Lung microvascular endothelial cell (primary cell): ENCODE results near the gene MDM1. TPM values are rescaled to one million over a fixed set of nuclear protein-coding genes. Genes with fewer than 3 reads are reported as not detected.

Experiments
- DNase-seq, 2 donors: peaks; one replicate each; pipeline versions ENCODE4 v3.0.0 to v3.0.0-alpha.2; 2010; ENCODE audit warnings: low read depth in 2 of 2
- total RNA-seq: library from RNA; depleted of rRNA; stranded (reverse); fragments of >200 nt; gene quantifications from 2 replicates; pipeline ENCODE4 v1.2.1, GENCODE V29; 2014

The MDM1 gene, protein sequence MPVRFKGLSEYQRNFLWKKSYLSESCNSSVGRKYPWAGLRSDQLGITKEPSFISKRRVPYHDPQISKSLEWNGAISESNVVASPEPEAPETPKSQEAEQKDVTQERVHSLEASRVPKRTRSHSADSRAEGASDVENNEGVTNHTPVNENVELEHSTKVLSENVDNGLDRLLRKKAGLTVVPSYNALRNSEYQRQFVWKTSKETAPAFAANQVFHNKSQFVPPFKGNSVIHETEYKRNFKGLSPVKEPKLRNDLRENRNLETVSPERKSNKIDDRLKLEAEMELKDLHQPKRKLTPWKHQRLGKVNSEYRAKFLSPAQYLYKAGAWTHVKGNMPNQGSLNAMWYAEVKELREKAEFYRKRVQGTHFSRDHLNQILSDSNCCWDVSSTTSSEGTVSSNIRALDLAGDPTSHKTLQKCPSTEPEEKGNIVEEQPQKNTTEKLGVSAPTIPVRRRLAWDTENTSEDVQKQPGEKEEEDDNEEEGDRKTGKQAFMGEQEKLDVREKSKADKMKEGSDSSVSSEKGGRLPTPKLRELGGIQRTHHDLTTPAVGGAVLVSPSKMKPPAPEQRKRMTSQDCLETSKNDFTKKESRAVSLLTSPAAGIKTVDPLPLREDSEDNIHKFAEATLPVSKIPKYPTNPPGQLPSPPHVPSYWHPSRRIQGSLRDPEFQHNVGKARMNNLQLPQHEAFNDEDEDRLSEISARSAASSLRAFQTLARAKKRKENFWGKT
- total RNA-seq: 4.4 and 5.6 TPM in 2 replicates

DNA sequence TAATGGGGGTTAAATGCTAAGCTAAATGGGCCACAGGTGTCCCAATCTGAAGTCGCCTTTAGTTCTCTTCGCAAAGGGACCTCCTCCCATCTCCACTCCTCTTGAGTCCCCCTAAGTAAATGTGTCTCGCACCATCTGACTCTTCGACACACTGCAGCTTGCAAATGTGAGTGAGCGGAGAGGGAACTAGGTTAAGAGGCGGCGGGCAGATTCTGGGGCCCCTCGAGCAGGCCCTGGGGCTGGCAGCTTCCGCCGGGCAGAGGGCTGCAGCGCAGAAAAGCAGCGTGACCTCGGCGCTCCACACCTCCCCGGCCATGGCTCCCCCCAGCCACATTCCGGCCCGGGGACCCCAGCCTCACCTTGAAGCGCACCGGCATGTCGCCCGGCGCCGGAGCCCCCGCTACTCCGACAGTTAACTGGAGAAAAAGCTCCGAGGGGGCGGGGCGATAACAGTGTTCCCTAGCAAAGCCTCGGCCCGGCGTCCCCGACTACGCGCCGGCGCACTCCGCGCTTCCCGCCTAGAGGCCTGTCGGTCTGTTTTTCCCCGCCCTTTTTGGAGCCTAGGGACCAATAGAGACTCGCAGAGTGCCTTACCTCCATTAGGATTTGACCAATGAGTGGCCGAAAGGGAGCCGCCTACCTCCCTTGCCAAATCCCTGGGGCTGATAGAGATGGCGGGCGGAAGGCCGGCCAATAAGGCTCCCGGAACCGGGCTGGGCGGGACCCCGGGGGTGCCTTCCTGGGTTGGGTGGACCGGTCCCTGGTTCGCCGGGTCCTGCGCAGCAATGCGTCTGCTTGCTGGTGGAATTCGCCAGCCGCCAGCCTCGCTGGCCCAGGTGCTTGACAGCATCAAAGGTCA lies at the start of gene MDM1:
Gene MDM1, minus strand, starts transcription at position 494 of the 859 bp plus-strand sequence. Its CDS starts 117 bp downstream, at position 377.
- peak; percentile 97 to 99 for DNase-seq

DNA sequence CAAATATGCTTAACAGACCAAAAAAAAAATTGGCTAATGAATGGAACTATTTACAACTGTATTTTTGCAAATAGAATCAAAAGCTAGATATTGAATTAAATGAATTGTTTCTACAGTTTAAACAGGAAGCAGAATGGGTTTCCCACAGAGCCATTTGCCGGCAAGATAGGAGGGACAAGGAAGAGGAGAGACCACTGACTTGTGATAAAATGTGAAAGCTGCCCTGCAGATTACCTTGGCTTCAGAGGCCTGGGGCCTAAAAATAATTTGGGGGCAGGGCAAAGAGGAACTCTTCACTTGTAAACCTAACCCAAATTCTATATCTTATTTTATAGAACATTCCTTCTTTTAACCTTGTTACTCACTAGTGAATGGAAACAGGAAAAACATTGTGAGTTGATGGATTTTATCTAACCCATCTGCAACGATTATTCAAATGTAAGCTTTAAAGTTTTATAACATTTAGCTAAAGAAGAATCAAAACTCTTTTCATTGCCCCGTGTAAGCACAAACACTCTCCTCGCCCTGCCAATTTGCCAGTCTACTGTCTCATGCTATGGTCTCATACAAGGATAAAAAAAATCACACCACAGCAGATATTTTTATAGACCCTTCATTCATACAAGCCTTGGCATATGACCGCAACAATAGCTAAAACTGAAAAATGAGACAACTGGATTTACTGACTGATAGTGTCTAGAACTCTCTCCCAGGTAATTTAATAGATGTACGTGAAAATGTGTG lies 49.5 kb upstream of the MDM1 start:
- no peak for DNase-seq

DNA sequence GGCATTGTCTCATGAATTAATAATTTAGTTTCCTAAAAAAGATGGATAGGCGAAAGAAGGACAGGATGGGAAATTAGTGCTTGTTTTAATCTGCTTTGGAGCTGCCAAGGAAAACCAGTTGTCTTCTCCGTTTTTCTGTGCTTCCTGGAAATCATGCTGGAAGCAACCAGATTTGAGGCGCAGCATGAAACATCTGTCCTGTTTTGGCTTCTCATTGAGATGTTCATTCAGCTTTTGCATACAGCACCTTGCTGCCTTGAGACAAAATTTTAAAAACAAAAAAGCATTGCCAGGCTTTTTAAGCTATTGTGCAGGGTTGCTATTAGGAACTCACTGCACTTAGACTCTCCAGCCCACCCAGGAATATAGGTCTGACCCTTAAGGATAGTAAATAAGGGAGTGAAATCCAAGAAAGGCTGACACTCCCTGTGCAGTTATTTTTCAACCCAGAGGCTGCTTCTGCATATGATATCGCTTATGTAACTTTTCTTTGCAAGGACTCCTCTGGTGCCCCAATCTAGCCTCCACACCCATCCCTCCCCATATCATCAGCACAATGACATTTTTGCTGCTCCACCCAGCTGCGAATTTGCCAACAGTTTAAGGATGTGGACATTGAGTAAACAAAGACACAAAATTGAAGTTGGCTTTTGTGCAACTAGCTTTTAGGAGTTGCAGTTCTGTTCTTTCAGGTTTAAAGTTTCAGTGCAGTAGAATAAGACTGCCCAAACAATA lies 46.9 kb upstream of the MDM1 start:
- DNase-seq: no peak

DNA sequence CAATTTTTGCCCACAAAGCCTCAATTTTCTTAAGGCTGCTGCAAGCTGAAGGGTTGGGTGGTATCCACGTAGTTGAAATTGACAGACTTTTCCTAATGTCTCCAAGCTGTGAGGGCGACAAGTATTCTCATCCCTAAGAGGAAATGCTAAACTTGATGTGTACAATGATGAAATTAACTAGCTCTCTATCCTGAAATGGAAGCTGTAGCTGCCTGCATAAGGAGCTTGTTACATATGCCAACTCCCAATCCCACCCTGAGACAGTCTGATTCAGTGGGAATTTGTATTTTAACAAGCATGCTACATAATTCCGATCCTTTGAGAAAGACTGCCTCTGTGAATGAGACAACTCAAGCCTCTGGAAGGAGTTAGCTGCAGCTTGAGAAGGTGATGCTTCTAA lies 45.7 kb upstream of the MDM1 start:
- DNase-seq: no peak

GRCh38 chr12:68376901-68377300 lies 44.7 kb upstream of the MDM1 start:
- no peak for DNase-seq

- DNase-seq: no peak
Measured at GRCh38 chr12:68375756-68376695, 43.9 kb upstream of the MDM1 start.

GRCh38 chr12:68374307-68374982 lies 42.3 kb upstream of the MDM1 start:
- DNase-seq: no peak

GRCh38 chr12:68370667-68371066 lies 38.5 kb upstream of the MDM1 start:
- DNase-seq: no peak

DNA sequence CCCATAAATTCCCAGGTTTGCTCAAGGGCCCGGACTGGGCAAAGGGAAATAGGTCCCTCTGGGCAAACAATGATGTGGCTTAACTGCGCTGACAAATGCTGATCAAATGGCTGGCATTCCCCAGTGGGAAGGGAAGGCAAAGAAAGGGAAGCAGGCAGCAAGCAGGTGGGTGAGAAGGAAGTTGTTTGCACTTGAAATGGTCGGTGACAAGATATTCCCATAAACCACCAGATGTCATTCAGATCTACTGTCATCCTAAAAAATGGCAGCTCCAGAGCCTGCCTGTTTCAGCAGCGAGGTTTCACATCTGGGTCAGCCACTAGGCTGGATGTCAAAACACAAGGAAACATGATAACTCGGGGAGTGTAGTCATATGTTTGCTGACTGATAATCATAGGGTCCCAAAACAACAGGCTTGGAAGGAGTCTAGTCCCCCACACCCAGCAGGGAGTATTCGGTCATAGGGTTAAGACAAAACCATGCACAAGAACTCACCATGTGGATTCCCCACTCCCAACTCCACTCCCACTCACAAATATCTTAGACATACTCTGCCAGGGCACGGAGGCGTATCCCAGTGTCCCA lies 37.9 kb upstream of the MDM1 start:
- no peak for DNase-seq

- DNase-seq: peak in 1 of 2 donors; percentile 14
Measured at GRCh38 chr12:68368327-68368726, 36.2 kb upstream of the MDM1 start.

- DNase-seq: peak; percentile 29 to 43
Measured at GRCh38 chr12:68367903-68368302, 35.7 kb upstream of the MDM1 start.

DNA sequence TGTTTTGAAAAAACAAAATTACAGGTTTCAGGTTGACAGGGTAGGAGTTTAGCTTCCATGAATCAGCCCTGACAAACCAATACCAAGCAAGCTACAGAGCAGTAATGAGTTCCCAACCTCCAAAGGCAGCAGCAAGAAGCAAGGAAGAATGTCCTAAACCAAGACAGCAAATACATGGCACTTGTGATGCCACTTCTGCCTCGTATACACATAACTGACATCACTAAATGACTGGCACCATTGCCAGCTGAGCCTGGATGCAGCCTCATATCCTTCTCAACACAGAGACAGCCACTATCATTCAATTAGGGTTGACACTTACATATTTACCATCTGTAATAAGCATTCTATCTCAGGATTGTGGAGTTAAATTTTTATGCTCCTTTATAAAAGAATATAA lies 35.0 kb upstream of the MDM1 start:
- DNase-seq: no peak

GRCh38 chr12:68364893-68365725 lies 32.9 kb upstream of the MDM1 start:
- DNase-seq: peak; percentile 73 to 98

- DNase-seq: no peak
Measured at GRCh38 chr12:68364328-68364727, 32.2 kb upstream of the MDM1 start.

GRCh38 chr12:68361953-68362352 lies 29.8 kb upstream of the MDM1 start:
- DNase-seq: no peak

- DNase-seq: no peak
Measured at GRCh38 chr12:68359674-68360073, 27.5 kb upstream of the MDM1 start.
